Measurements from ENCODE around the gene ATG16L2. TPM values are rescaled to one million over a fixed set of nuclear protein-coding genes. Genes with fewer than 3 reads are reported as not detected.

ATG16L2 gene
- total RNA-seq, 1 experiment from 2014 or later: 22.2 TPM

- no peaks in the 10 kb centered on the region for H3K9me3 Mint-ChIP-seq
- POLR2A ChIA-PET: no interaction called here
- DNase-seq (ENCODE audit: low spot score) (no peak), ATAC-seq (no peak)
- H3K4me1 Mint-ChIP-seq: no peaks in the 10 kb centered on the region
- H3K36me3 Mint-ChIP-seq: peaks cover 6% of the 10 kb centered on the region; the same call in 1 of the 2 replicates
- H3K27ac Mint-ChIP-seq: no peak overlapping the region
- CTCF ChIA-PET: interaction anchor here (0.6 to 1.5 kb wide), 5 partner anchors 13 to 483 kb away, joined by 3 to 9 read pairs (median 3); partner anchors contain the start of gene STARD10
- TF ChIP-seq MYBL2 (CRISPR knock-in tag; IDR thresholded peaks at IDR 0.05) (no peak), NR3C1 (CRISPR knock-in tag; conservative IDR thresholded peaks at IDR 0.05; ENCODE audit: low read depth) (no peak), ELF4 (CRISPR knock-in tag; IDR thresholded peaks at IDR 0.05; ENCODE audit: low read depth) (no peak), MXD4 (CRISPR knock-in tag; IDR thresholded peaks at IDR 0.05; ENCODE audit: borderline replicate concordance) (no peak), NFE2L1 (CRISPR knock-in tag; IDR thresholded peaks at IDR 0.05) (no peak), IRF2 (CRISPR knock-in tag; IDR thresholded peaks at IDR 0.05; ENCODE audit: borderline replicate concordance, low read depth) (no peak), AFF4 (CRISPR knock-in tag; IDR thresholded peaks at IDR 0.05; ENCODE audit: borderline replicate concordance) (no peak), TP53 (CRISPR knock-in tag; IDR thresholded peaks at IDR 0.05) (no peak), RORB (CRISPR knock-in tag; IDR thresholded peaks at IDR 0.05) (no peak)
- TF ChIP-seq, protein P1, sequence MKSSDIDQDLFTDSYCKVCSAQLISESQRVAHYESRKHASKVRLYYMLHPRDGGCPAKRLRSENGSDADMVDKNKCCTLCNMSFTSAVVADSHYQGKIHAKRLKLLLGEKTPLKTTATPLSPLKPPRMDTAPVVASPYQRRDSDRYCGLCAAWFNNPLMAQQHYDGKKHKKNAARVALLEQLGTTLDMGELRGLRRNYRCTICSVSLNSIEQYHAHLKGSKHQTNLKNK (CRISPR knock-in tag; IDR thresholded peaks at IDR 0.05): no peak
- TF ChIP-seq, protein P2, sequence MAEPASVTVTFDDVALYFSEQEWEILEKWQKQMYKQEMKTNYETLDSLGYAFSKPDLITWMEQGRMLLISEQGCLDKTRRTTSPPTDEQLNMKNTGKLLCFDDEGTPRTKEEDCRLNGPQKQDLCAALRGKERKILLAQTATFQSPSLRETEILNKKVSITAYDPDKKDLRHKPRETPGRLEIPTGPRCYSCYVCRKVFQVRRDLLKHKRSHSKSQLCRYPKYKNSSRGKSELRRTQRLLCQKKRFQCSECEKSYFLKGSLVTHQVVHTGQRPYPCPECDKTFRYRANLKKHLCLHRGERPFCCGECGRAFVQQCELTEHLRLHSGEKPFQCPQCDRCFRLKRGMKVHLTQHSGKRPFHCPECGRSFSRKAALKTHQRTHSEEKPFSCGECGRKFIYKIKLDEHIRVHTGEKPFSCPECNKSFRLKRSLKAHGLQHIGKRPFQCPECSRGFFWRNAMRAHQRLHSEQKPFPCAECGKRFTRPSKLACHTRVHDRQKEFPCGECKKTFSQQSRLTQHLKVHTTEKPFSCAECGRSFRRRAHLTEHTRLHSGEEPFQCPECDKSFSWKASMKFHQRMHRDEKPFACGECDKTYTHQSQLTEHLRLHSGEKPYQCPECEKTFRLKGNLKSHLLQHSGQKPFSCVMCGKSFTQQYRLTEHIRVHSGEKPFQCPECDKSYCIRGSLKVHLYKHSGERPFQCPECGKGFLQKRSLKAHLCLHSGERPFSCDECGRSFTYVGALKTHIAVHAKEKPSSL (CRISPR knock-in tag; conservative IDR thresholded peaks at IDR 0.05): no peak
- TF ChIP-seq, protein P3, sequence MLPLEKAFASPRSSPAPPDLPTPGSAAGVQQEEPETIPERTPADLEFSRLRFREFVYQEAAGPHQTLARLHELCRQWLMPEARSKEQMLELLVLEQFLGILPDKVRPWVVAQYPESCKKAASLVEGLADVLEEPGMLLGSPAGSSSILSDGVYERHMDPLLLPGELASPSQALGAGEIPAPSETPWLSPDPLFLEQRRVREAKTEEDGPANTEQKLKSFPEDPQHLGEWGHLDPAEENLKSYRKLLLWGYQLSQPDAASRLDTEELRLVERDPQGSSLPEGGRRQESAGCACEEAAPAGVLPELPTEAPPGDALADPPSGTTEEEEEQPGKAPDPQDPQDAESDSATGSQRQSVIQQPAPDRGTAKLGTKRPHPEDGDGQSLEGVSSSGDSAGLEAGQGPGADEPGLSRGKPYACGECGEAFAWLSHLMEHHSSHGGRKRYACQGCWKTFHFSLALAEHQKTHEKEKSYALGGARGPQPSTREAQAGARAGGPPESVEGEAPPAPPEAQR (CRISPR knock-in tag; IDR thresholded peaks at IDR 0.05): no peak
- TF ChIP-seq, protein P4, sequence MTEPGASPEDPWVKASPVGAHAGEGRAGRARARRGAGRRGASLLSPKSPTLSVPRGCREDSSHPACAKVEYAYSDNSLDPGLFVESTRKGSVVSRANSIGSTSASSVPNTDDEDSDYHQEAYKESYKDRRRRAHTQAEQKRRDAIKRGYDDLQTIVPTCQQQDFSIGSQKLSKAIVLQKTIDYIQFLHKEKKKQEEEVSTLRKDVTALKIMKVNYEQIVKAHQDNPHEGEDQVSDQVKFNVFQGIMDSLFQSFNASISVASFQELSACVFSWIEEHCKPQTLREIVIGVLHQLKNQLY (CRISPR knock-in tag; IDR thresholded peaks at IDR 0.05): no peak
- no peaks in the 10 kb centered on the region for H3K27me3 Mint-ChIP-seq (ENCODE audit: low read depth)
- H3K4me3 Mint-ChIP-seq: no peak overlapping the region
These were observed 7.1 kb upstream of the ATG16L2 start for GRCh38 chr11:72807021-72807693.

DNA sequence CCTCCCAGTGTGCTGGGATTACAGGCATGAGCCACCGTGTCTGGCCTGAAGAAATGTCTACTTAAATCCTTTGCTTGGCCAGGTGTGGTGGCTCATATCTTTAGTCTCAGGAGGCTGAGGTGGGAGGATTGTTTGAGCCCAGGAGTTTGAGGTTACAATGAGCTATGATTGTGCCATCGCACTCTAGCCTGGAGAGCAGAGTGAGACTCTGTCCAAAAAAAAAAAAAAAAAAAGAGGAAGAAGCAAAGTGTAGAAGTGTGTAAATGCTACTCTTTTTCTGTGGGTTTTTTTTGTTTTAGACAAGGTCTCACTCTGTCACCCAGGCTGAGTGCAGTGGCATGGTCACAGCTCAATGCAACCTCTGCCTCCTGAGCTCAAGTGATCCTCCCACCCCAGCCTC lies 6.4 kb upstream of the ATG16L2 start:
- CTCF ChIA-PET: interaction anchor here (0.6 to 1.5 kb wide), 5 partner anchors 14 to 482 kb away, joined by 3 to 9 read pairs (median 3); partner anchors contain the start of gene STARD10
- peaks cover 3% of the 10 kb centered on the region for H3K27me3 Mint-ChIP-seq (ENCODE audit: low read depth)
- no peak overlapping the region for H3K27ac Mint-ChIP-seq
- H3K9me3 Mint-ChIP-seq: no peaks in the 10 kb centered on the region
- TF ChIP-seq ZNF416 (CRISPR knock-in tag; IDR thresholded peaks at IDR 0.05) (no peak), KAT7 (CRISPR knock-in tag; IDR thresholded peaks at IDR 0.05; ENCODE audit: borderline replicate concordance) (no peak), ELF4 (CRISPR knock-in tag; IDR thresholded peaks at IDR 0.05; ENCODE audit: low read depth) (no peak), TP53 (CRISPR knock-in tag; IDR thresholded peaks at IDR 0.05) (no peak), STAT6 (CRISPR knock-in tag; conservative IDR thresholded peaks at IDR 0.05; ENCODE audit: low read depth) (no peak), FOXP4 (CRISPR knock-in tag; IDR thresholded peaks at IDR 0.05) (no peak), NR1H2 (CRISPR knock-in tag; IDR thresholded peaks at IDR 0.05) (no peak)
- TF ChIP-seq, protein P5, sequence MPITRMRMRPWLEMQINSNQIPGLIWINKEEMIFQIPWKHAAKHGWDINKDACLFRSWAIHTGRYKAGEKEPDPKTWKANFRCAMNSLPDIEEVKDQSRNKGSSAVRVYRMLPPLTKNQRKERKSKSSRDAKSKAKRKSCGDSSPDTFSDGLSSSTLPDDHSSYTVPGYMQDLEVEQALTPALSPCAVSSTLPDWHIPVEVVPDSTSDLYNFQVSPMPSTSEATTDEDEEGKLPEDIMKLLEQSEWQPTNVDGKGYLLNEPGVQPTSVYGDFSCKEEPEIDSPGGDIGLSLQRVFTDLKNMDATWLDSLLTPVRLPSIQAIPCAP (CRISPR knock-in tag; IDR thresholded peaks at IDR 0.05): no peak
- H3K4me3 Mint-ChIP-seq: no peak overlapping the region
- H3K36me3 Mint-ChIP-seq: peaks cover 6% of the 10 kb centered on the region; the same call in 1 of the 2 replicates
- DNase-seq (ENCODE audit: low spot score) (no peak), ATAC-seq (no peak)
- POLR2A ChIA-PET: no interaction called here
- H3K4me1 Mint-ChIP-seq: peaks cover 4% of the 10 kb centered on the region
